Stomach (tissue), 9 donors: ENCODE results near the gene FRMPD2. TPM values are rescaled to one million over a fixed set of nuclear protein-coding genes. Genes with fewer than 3 reads are reported as not detected.
"Not testable (repeated sequence)": the region's sequence is repeated elsewhere in the genome, so short reads cannot be mapped to it uniquely, and the experiment has no call there.

Source experiments
- DNase-seq, 2 donors: peaks; one replicate each; pipeline versions ENCODE4 v3.0.0 to v3.0.0-alpha.2; 2013 to 2019
- H3K27ac ChIP-seq, 5 donors: fragments of 200-600 bp in 4 of 5; sonication (generic) in 4 of 5; one replicate each; pipeline ENCODE4 v1.5.1; 2013 to 2019; ENCODE audit warnings: mild to moderate bottlenecking in 1 of 5, moderate library complexity in 1 of 5
- H3K27me3 ChIP-seq, 3 donors: fragments of 200-600 bp; sonication (generic); one replicate each; pipeline ENCODE4 v1.5.1; 2017 to 2019; ENCODE audit warnings: mixed run types in 1 of 3
- H3K36me3 ChIP-seq, 4 donors: fragments of 200-600 bp; sonication (generic); 1 replicate in 3 of 4; 2 replicates in 1 of 4; pipeline ENCODE4 v1.5.1; 2016 to 2019
- H3K4me1 ChIP-seq, 4 donors: fragments of 200-600 bp; sonication (generic); one replicate each; pipeline ENCODE4 v1.5.1; 2016 to 2019
- H3K4me3 ChIP-seq, 4 donors: fragments of 200-600 bp; sonication (generic) in 3 of 4; one replicate each; pipeline ENCODE4 v1.5.1; 2016 to 2019; ENCODE audit warnings: mild to moderate bottlenecking in 1 of 4
- H3K9me3 ChIP-seq, 4 donors: fragments of 200-600 bp; sonication (generic); one replicate each; pipeline ENCODE4 v1.5.1; 2016 to 2019
- EP300 ChIP-seq: sonication (generic); formaldehyde crosslinking; IDR thresholded peaks from one replicate; pipeline ENCODE4 v1.6.1; 2017; ENCODE audit warnings: antibody characterized with exemption
- POLR2A ChIP-seq, 4 donors: fragments of 450-650 bp; IDR thresholded peaks; one replicate each; pipeline ENCODE4 v1.6.1; 2016; ENCODE audit warnings: antibody characterized with exemption in 4 of 4, control low read depth in 2 of 4, mild to moderate bottlenecking in 1 of 4, moderate library complexity in 1 of 4
- POLR2AphosphoS5 ChIP-seq, 3 donors: sonication (generic); formaldehyde crosslinking; IDR thresholded peaks; one replicate each; pipeline ENCODE4 v1.6.1; 2016; ENCODE audit warnings: antibody characterized with exemption in 3 of 3
- WGBS, 5 donors: extraction: QIAGEN DNeasy Blood & Tissue Kit in 3 of 5; methylation state at CpG; one replicate each; pipeline versions ENCODE4 v1.1.5 to v1.1.7; 2013 to 2018; 5-methylcytosine and 5-hydroxymethylcytosine counted together
- intact Hi-C: fragments of 100-400 bp; cut with DNase I; formaldehyde crosslinking; loops from one replicate; pipeline ENCODE4 v1.15.1; 2023; ENCODE audit warnings: low total_unique reads
- polyA plus RNA-seq, 3 donors: library from polyadenylated mRNA; stranded (reverse); fragments of 200-250 nt; gene quantifications; one replicate each; pipeline ENCODE4 v1.2.3, GENCODE V29; 2013
- total RNA-seq, 5 donors: library from RNA; depleted of rRNA; stranded (reverse); fragments of >200 nt; gene quantifications; one replicate each; pipeline versions ENCODE4 v1.1.0 to v1.2.3, GENCODE V29; 2014 to 2016
- TF ChIP-seq, protein P1 (sequence below), 7 experiments: fragments of 450-650 bp in 4 of 7; fragments of 200-600 bp in 3 of 7; sonication (generic) in 3 of 7; IDR thresholded peaks; one replicate each; pipeline ENCODE4 v1.5.1; 2016 to 2019; ENCODE audit warnings: antibody characterized with exemption in 7 of 7, control low read depth in 2 of 7, mild to moderate bottlenecking in 1 of 7
- donor health status: healthy with polysubstance abuse.
- donor health status: Bipolar disorder and iron deficiency.
- donor health status: healthy.

The FRMPD2 gene
- total and polyA plus RNA-seq, 8 donors = under 0.01 to 0.15 (median 0.03) TPM; not detected in 4

DNA sequence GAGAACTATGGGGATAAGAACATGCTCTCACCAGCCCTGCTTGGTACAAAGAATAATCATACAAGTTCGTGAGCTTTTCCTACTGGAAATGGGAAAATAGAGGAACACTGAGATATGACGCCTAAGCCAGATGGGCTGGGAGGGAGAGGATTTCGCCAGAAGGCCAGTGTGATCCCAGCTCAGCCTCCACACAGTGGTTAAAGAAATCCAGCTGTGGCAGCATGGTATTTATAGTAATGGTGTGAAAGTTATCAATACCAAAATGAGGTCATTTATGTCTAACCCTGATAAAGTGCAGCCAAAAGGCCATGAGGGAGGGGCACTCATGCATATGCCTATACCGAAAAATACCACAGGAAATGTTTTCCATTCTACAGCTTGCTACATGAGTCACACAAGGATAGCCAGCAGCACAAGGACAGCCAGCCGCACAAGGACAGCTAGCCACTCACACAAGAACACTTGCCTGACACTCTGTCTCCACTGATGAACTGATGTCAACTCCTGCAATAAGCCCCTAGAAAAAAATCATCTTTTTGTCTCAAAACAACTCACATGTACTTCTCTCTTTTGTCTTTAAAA, 49.4 kb downstream of the FRMPD2 start:
- intact Hi-C loops = no loop called here
- WGBS, 5 donors = 57 to 70% (median 61%) methylated on average over 5 of the region's 5 CpGs
- Histone ChIP-seq H3K27ac (no peak overlapping the region), H3K4me3 (no peak overlapping the region), H3K36me3 (no peaks in the 10 kb centered on the region), H3K27me3 (peaks cover 0 to 5% (median 0%) of the 10 kb centered on the region in 3 donors), H3K4me1 (no peaks in the 10 kb centered on the region), H3K9me3 (no peaks in the 10 kb centered on the region)
- TF ChIP-seq, protein P1, sequence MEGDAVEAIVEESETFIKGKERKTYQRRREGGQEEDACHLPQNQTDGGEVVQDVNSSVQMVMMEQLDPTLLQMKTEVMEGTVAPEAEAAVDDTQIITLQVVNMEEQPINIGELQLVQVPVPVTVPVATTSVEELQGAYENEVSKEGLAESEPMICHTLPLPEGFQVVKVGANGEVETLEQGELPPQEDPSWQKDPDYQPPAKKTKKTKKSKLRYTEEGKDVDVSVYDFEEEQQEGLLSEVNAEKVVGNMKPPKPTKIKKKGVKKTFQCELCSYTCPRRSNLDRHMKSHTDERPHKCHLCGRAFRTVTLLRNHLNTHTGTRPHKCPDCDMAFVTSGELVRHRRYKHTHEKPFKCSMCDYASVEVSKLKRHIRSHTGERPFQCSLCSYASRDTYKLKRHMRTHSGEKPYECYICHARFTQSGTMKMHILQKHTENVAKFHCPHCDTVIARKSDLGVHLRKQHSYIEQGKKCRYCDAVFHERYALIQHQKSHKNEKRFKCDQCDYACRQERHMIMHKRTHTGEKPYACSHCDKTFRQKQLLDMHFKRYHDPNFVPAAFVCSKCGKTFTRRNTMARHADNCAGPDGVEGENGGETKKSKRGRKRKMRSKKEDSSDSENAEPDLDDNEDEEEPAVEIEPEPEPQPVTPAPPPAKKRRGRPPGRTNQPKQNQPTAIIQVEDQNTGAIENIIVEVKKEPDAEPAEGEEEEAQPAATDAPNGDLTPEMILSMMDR (IDR thresholded peaks at IDR 0.05) = no peak
- TF ChIP-seq POLR2AphosphoS5 (IDR thresholded peaks at IDR 0.05) = no peak
- TF ChIP-seq POLR2A (IDR thresholded peaks at IDR 0.05) = no peak
- no peak for TF ChIP-seq EP300
- no peak for DNase-seq

DNA sequence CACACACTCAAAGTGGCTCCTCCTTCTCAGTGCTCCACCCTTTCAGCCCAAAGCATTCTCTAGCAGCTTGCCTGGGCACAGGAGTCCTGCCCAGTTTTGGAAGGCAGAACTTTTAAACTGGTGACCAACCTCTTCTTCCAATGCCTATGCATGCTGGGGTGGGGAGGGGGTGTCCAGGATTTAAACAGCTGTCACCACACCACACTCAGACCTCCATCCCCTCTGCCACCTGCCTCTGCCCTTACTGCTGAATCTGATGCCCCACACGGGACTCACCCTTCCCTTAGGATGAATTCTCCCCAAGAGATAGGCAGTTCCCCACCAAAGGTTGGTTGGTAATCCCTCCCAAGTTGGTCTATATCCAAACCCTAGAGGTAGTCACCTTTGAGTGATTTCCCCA, 50.2 kb downstream of the FRMPD2 start:
- Histone ChIP-seq H3K27me3 (peaks cover 0 to 5% (median 0%) of the 10 kb centered on the region in 3 donors), H3K9me3 (no peaks in the 10 kb centered on the region), H3K4me3 (no peak overlapping the region), H3K36me3 (no peaks in the 10 kb centered on the region), H3K4me1 (no peaks in the 10 kb centered on the region), H3K27ac (no peak overlapping the region)
- 74 to 81% (median 76%) methylated on average over 1 of the region's 1 CpG for WGBS, 5 donors
- DNase-seq = no peak
- intact Hi-C loops = no loop called here
- no peak for TF ChIP-seq POLR2AphosphoS5 (IDR thresholded peaks at IDR 0.05)
- TF ChIP-seq EP300 = no peak
- TF ChIP-seq, protein P1 (IDR thresholded peaks at IDR 0.05) = no peak

DNA sequence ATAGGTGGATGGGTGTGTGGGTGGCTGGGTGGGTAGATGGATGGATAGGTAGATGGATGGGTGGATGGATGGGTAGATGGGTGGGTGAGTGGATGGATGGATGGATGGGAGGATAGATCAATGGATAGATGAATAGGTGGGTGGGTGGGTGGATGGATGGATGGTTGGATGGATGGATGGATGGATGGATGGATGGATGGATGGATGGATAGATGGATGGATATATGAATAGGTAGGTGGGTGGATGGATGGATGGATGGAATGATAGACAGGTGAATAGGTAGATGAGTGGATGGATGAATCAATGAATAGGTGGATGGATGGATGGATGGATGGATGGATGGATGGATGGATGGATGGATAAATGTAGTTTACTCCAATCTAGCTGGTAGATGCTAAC, 52.7 kb downstream of the FRMPD2 start:
- Histone ChIP-seq H3K4me1 (no peaks in the 10 kb centered on the region), H3K36me3 (no peaks in the 10 kb centered on the region), H3K27ac (no peak overlapping the region), H3K27me3 (peaks cover 0 to 5% (median 0%) of the 10 kb centered on the region in 3 donors), H3K4me3 (no peak overlapping the region), H3K9me3 (no peaks in the 10 kb centered on the region)
- intact Hi-C loops = no loop called here
- DNase-seq = no peak
- TF ChIP-seq EP300 (no peak), POLR2AphosphoS5 (IDR thresholded peaks at IDR 0.05) (no peak), POLR2A (IDR thresholded peaks at IDR 0.05) (no peak)
- TF ChIP-seq, protein P1 (IDR thresholded peaks at IDR 0.05) = no peak

DNA sequence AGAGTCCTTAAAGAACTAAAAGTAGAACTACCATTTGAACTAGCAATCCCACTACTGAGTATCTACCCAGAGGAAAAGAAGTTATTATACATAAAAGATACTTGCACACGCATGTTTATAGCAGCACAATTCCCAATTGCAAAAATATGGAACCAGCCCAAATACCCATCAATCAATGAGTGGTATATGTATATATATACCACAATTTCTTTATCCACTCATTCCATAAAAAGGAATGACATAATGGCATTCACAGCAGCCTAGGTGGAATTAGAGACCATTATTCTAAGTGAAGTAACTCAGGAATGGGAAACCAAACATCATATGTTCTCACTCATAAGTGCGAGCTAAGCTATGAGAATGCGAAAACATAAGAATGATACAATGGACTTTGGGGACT, 53.5 kb downstream of the FRMPD2 start:
- H3K4me1 ChIP-seq, H3K27me3 ChIP-seq, H3K4me3 ChIP-seq, intact Hi-C loops, H3K36me3 ChIP-seq, H3K27ac ChIP-seq, DNase-seq, H3K9me3 ChIP-seq: not testable (repeated sequence)
- 87 to 95% (median 95%) methylated on average over 3 of the region's 3 CpGs for WGBS, 5 donors

DNA sequence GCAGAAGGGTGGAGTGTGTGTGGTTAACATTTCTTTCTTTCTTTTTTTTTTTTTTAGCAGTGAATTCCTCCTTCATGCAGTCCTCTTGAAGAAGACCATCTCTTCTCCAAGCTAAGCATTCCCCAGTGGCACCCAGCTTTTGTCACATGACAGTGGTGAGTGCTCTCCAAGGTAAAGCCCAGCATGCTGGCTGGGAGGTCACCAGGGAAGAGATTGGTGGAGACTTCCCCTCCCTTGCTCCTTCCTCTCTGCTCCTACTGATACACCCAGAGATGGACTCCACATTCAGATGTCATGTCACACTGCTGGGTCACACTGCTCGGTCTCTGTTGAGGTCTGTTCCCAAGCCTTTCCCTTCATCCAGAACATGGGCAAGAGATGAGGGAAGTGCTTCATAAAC, 55.3 kb downstream of the FRMPD2 start:
- Histone ChIP-seq H3K27me3 (peaks cover 0 to 5% (median 0%) of the 10 kb centered on the region in 3 donors), H3K4me1 (no peaks in the 10 kb centered on the region), H3K36me3 (no peaks in the 10 kb centered on the region), H3K9me3 (peaks cover 0 to 5% (median 0%) of the 10 kb centered on the region in 4 donors), H3K4me3 (no peak overlapping the region), H3K27ac (no peak overlapping the region)
- WGBS, 5 donors = 82 to 100% (median 95%) methylated on average over 1 of the region's 1 CpG
- intact Hi-C loops = no loop called here
- DNase-seq = no peak
- no peak for TF ChIP-seq POLR2A (IDR thresholded peaks at IDR 0.05)
- no peak for TF ChIP-seq EP300
- TF ChIP-seq, protein P1 (IDR thresholded peaks at IDR 0.05) = no peak
- no peak for TF ChIP-seq POLR2AphosphoS5 (IDR thresholded peaks at IDR 0.05)
